Liver (tissue), 9 donors: Measurements from ENCODE around the gene ATP1B2. TPM values are rescaled to one million over a fixed set of nuclear protein-coding genes. Genes with fewer than 3 reads are reported as not detected.

Experiments used
- DNase-seq: peaks from one replicate; pipeline ENCODE4 v3.0.0-alpha.2; 2017; ENCODE audit warnings: low spot score
- H3K27ac ChIP-seq, 2 donors: one replicate each; pipeline ENCODE4 v1.7.0; 2013; ENCODE audit warnings: inconsistent platforms in 2 of 2, low read length in 2 of 2, control low read depth in 1 of 2, low read depth in 1 of 2, mild to moderate bottlenecking in 1 of 2
- H3K27me3 ChIP-seq, 4 donors: one replicate each; pipeline versions ENCODE4 v1.6.1 to v1.7.0; 2013; ENCODE audit warnings: low read length in 3 of 4, inconsistent platforms in 1 of 4, mild to moderate bottlenecking in 1 of 4, moderate library complexity in 1 of 4; ENCODE audit not compliant: control insufficient read depth in 4 of 4, insufficient read depth in 4 of 4
- H3K36me3 ChIP-seq, 4 donors: one replicate each; pipeline versions ENCODE4 v1.6.1 to v1.7.0; 2013; ENCODE audit warnings: low read length in 3 of 4, mild to moderate bottlenecking in 3 of 4, low read depth in 1 of 4, moderate library complexity in 1 of 4; ENCODE audit not compliant: control insufficient read depth in 4 of 4, insufficient read depth in 3 of 4
- H3K4me1 ChIP-seq, 4 donors: one replicate each; pipeline versions ENCODE4 v1.6.1 to v1.7.0; 2013; ENCODE audit warnings: low read length in 3 of 4, mild to moderate bottlenecking in 3 of 4, moderate library complexity in 1 of 4; ENCODE audit not compliant: control insufficient read depth in 4 of 4, insufficient read depth in 4 of 4
- H3K4me3 ChIP-seq, 3 donors: one replicate each; pipeline versions ENCODE4 v1.6.1 to v1.7.0; 2013; ENCODE audit warnings: low read length in 3 of 3, control low read depth in 1 of 3, low read depth in 1 of 3, mild to moderate bottlenecking in 1 of 3
- H3K9ac ChIP-seq, 2 donors: one replicate each; pipeline ENCODE4 v1.7.0; 2013; ENCODE audit warnings: low read length in 2 of 2, mild to moderate bottlenecking in 2 of 2, moderate library complexity in 2 of 2, control low read depth in 1 of 2, low read depth in 1 of 2
- H3K9me3 ChIP-seq, 4 donors: one replicate each; pipeline versions ENCODE4 v1.6.1 to v1.7.0; 2013; ENCODE audit warnings: low read length in 3 of 4; ENCODE audit not compliant: control insufficient read depth in 4 of 4
- EGR1 ChIP-seq, 2 donors: IDR thresholded peaks; 2 replicates each; pipeline ENCODE4 v1.6.1; 2016 to 2018; ENCODE audit warnings: antibody characterized with exemption in 2 of 2, low read depth in 2 of 2
- FOXA1 ChIP-seq: IDR thresholded peaks from 2 replicates; pipeline ENCODE4 v1.6.1; 2016; ENCODE audit warnings: antibody characterized with exemption
- FOXA2 ChIP-seq: IDR thresholded peaks from 2 replicates; pipeline ENCODE4 v1.6.1; 2016; ENCODE audit warnings: antibody characterized with exemption
- GABPA ChIP-seq, 2 donors: IDR thresholded peaks in 1 of 2; conservative IDR thresholded peaks in 1 of 2; 2 replicates each; pipeline ENCODE4 v1.6.1; 2016; ENCODE audit warnings: antibody characterized with exemption in 2 of 2, mild to moderate bottlenecking in 1 of 2, moderate library complexity in 1 of 2
- HNF4A ChIP-seq, 2 donors: conservative IDR thresholded peaks; 2 replicates each; pipeline ENCODE4 v1.6.1; 2016; ENCODE audit warnings: antibody characterized with exemption in 2 of 2, mild to moderate bottlenecking in 2 of 2
- HNF4G ChIP-seq: IDR thresholded peaks from 2 replicates; pipeline ENCODE4 v1.6.1; 2016; ENCODE audit warnings: antibody characterized with exemption
- JUND ChIP-seq, 2 donors: IDR thresholded peaks; 2 replicates each; pipeline ENCODE4 v1.6.1; 2016; ENCODE audit warnings: antibody characterized with exemption in 2 of 2
- NR2F2 ChIP-seq: IDR thresholded peaks from 2 replicates; pipeline ENCODE4 v1.6.1; 2016; ENCODE audit warnings: antibody characterized with exemption
- RAD21 ChIP-seq, 2 donors: IDR thresholded peaks; 2 replicates each; pipeline ENCODE4 v1.6.1; 2016; ENCODE audit warnings: antibody characterized with exemption in 2 of 2, mild to moderate bottlenecking in 2 of 2
- RXRA ChIP-seq, 2 donors: IDR thresholded peaks; 2 replicates each; pipeline ENCODE4 v1.6.1; 2017 to 2018; ENCODE audit warnings: antibody characterized with exemption in 2 of 2, mild to moderate bottlenecking in 1 of 2
- SP1 ChIP-seq: IDR thresholded peaks from 2 replicates; pipeline ENCODE4 v1.6.1; 2018; ENCODE audit warnings: antibody characterized with exemption, mild to moderate bottlenecking
- TAF1 ChIP-seq: conservative IDR thresholded peaks from 2 replicates; pipeline ENCODE4 v1.6.1; 2016; ENCODE audit warnings: antibody characterized with exemption, mild to moderate bottlenecking
- YY1 ChIP-seq: IDR thresholded peaks from 2 replicates; pipeline ENCODE4 v1.6.1; 2016; ENCODE audit warnings: antibody characterized with exemption, mild to moderate bottlenecking
- WGBS: extraction: QIAGEN DNeasy Blood & Tissue Kit; methylation state at CpG from one replicate; pipeline ENCODE4 v1.1.7; 2013; 5-methylcytosine and 5-hydroxymethylcytosine counted together
- polyA plus RNA-seq, 2 donors: library from polyadenylated mRNA; stranded (reverse) in 1 of 2; unstranded in 1 of 2; fragments of 200-250 nt in 1 of 2; fragments of >200 nt in 1 of 2; fragmentation: Nextera tagmentation in 1 of 2; extraction: Ambion mirVana in 1 of 2; gene quantifications; one replicate each; pipeline versions ENCODE4 v1.2.1 to v1.2.3, GENCODE V29; 2013 to 2015
- total RNA-seq, 2 donors: library from RNA; depleted of rRNA; stranded (reverse); fragments of >200 nt; gene quantifications; one replicate each; pipeline ENCODE4 v1.2.3, GENCODE V29; 2014
- TF ChIP-seq, protein P1 (sequence below): IDR thresholded peaks from 2 replicates; pipeline ENCODE4 v1.6.1; 2016; ENCODE audit warnings: antibody characterized with exemption
- TF ChIP-seq, protein P2 (sequence below): IDR thresholded peaks from 2 replicates; pipeline ENCODE4 v1.6.1; 2016; ENCODE audit warnings: antibody characterized with exemption
- TF ChIP-seq, protein P3 (sequence below): IDR thresholded peaks from 2 replicates; pipeline ENCODE4 v1.6.1; 2016; ENCODE audit warnings: antibody characterized with exemption
- TF ChIP-seq, protein P4 (sequence below): IDR thresholded peaks from 2 replicates; pipeline ENCODE4 v1.6.1; 2016; ENCODE audit warnings: antibody characterized with exemption, mild to moderate bottlenecking
- TF ChIP-seq, protein P5 (sequence below): fragments of 150-350 bp; IDR thresholded peaks from 2 replicates; pipeline ENCODE4 v1.5.1; 2017; ENCODE audit warnings: improper control_type of control experiment, low read depth, low read length; ENCODE audit not compliant: missing input control
- donor health status: healthy.
- donor health status: healthy.
- donor health status: healthy.
- donor health status: healthy.
- donor health status: healthy.

Gene ATP1B2
- total and polyA plus RNA-seq, 4 donors, result 0.33 to 8.3 (median 2.0) TPM

DNA sequence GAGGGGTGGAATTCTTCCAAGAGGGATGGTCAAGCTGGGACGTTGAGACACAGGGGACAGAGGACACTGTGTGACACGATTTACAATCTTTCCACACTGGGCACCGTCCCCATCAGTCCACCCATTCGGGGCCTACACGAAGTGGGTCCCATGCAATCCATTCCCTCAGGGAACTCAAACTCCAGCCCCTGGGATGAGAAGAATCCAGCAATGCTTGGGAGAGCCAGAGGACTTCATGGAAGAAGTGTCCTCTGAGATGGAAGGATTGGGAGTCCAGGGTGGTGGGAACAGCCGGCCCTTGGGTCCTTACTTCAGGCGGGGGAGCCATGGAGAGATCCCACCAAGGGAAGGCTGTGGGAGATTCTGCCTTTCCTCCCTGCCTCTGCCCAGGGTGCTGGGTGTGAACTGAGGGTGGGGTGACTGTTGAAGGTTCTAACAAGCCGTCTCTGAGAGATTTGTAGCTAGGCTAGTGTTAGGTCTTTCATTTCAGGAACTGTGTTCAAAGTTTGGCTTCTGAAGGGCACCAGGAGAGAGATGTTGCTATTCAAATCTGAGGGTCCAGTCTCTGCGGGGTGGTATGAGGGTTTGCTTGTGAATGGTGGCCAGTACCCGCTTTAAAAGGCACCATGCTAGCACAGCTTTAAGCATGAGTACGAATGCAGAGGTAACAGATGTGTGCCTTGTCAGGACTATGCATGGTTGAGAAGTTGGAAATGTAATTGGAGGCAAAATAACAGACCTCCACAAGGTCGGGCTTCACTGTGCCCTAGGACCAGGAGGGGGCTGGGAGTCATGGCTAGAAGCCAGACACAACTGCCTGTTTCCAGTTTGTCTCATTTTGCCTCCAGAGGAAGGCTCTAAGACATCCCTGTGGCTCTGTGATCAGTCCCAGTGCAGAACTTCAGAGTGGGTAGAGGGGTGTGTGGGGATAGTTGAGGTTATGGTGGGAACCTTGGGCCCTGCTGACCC is 1.9 kb downstream of the ATP1B2 start:
- Histone ChIP-seq H3K9ac (no peak overlapping the region), H3K9me3 (no peaks in the 10 kb centered on the region), H3K4me1 (peaks cover 4 to 18% (median 9%) of the 10 kb centered on the region in 4 donors), H3K36me3 (no peaks in the 10 kb centered on the region), H3K4me3 (no peak overlapping the region), H3K27me3 (no peaks in the 10 kb centered on the region), H3K27ac (no peak overlapping the region)
- no peak for DNase-seq
- 75% methylated on average over 12 of the region's 12 CpGs for WGBS
- TF ChIP-seq FOXA2 (no peak), HNF4A (conservative IDR thresholded peaks at IDR 0.05) (no peak), EGR1 (IDR thresholded peaks at IDR 0.05; ENCODE audit: low read depth in 2 of 2) (no peak), FOXA1 (no peak), HNF4G (no peak), RXRA (IDR thresholded peaks at IDR 0.05) (no peak), TAF1 (no peak), SP1 (no peak), RAD21 (IDR thresholded peaks at IDR 0.05) (no peak), NR2F2 (no peak)
- TF ChIP-seq, protein P1, sequence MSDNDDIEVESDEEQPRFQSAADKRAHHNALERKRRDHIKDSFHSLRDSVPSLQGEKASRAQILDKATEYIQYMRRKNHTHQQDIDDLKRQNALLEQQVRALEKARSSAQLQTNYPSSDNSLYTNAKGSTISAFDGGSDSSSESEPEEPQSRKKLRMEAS, result no peak
- TF ChIP-seq, protein P2, sequence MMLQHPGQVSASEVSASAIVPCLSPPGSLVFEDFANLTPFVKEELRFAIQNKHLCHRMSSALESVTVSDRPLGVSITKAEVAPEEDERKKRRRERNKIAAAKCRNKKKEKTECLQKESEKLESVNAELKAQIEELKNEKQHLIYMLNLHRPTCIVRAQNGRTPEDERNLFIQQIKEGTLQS, result no peak

DNA sequence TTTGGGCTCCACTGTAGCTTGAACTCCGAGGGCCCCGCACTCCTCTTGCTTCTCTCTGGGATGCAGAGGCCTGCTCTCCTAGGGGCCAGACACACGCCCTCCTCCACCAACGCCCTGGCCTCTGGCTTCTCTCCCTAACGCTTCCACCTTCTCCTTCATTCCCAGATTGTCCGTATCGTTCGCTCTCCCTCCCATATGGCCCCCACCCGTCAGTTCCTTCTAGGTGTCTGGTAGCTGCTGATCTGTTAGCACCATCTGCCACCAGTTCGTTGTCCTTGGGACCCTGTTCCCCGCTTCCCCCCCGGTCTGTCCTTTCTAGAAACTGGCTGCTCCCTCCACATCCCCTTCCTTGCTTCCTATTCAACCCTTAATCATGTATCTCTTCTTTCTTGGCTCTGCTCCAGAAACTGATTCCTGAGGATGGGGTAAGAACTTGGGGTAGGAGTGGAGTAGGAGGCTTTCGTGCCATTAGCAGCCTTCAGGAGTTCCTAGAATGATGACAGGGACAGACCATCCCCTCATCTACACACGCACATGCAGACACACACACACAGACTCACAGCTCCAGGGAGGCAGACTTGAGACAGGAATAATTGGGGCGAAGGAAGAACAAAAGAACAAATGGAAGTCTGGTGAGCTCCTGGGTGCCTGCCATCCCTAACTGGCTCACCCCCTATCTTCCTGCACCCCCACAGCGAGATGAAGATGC is 4.3 kb downstream of the ATP1B2 start:
- 89% methylated on average over 16 of the region's 16 CpGs for WGBS
- Histone ChIP-seq H3K4me1 (peaks cover 4 to 17% (median 9%) of the 10 kb centered on the region in 4 donors), H3K27me3 (no peaks in the 10 kb centered on the region), H3K27ac (no peak overlapping the region), H3K9ac (no peak overlapping the region), H3K9me3 (no peaks in the 10 kb centered on the region), H3K36me3 (no peaks in the 10 kb centered on the region), H3K4me3 (no peak overlapping the region)
- TF ChIP-seq, protein P3, sequence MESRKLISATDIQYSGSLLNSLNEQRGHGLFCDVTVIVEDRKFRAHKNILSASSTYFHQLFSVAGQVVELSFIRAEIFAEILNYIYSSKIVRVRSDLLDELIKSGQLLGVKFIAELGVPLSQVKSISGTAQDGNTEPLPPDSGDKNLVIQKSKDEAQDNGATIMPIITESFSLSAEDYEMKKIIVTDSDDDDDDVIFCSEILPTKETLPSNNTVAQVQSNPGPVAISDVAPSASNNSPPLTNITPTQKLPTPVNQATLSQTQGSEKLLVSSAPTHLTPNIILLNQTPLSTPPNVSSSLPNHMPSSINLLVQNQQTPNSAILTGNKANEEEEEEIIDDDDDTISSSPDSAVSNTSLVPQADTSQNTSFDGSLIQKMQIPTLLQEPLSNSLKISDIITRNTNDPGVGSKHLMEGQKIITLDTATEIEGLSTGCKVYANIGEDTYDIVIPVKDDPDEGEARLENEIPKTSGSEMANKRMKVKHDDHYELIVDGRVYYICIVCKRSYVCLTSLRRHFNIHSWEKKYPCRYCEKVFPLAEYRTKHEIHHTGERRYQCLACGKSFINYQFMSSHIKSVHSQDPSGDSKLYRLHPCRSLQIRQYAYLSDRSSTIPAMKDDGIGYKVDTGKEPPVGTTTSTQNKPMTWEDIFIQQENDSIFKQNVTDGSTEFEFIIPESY, result no peak
- no peak for TF ChIP-seq FOXA1
- TF ChIP-seq NR2F2, result no peak
- no peak for TF ChIP-seq TAF1
- TF ChIP-seq JUND (IDR thresholded peaks at IDR 0.05), result no peak
- no peak for TF ChIP-seq HNF4G
- TF ChIP-seq, protein P4, sequence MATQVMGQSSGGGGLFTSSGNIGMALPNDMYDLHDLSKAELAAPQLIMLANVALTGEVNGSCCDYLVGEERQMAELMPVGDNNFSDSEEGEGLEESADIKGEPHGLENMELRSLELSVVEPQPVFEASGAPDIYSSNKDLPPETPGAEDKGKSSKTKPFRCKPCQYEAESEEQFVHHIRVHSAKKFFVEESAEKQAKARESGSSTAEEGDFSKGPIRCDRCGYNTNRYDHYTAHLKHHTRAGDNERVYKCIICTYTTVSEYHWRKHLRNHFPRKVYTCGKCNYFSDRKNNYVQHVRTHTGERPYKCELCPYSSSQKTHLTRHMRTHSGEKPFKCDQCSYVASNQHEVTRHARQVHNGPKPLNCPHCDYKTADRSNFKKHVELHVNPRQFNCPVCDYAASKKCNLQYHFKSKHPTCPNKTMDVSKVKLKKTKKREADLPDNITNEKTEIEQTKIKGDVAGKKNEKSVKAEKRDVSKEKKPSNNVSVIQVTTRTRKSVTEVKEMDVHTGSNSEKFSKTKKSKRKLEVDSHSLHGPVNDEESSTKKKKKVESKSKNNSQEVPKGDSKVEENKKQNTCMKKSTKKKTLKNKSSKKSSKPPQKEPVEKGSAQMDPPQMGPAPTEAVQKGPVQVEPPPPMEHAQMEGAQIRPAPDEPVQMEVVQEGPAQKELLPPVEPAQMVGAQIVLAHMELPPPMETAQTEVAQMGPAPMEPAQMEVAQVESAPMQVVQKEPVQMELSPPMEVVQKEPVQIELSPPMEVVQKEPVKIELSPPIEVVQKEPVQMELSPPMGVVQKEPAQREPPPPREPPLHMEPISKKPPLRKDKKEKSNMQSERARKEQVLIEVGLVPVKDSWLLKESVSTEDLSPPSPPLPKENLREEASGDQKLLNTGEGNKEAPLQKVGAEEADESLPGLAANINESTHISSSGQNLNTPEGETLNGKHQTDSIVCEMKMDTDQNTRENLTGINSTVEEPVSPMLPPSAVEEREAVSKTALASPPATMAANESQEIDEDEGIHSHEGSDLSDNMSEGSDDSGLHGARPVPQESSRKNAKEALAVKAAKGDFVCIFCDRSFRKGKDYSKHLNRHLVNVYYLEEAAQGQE, result no peak
- TF ChIP-seq GABPA (IDR thresholded peaks at IDR 0.05 in 1 of 2, conservative IDR thresholded peaks at IDR 0.05 in 1 of 2), result no peak
- no peak for TF ChIP-seq FOXA2
- no peak for TF ChIP-seq RXRA (IDR thresholded peaks at IDR 0.05)
- TF ChIP-seq YY1, result no peak
- TF ChIP-seq, protein P1, result no peak
- TF ChIP-seq, protein P2, result no peak
- TF ChIP-seq SP1, result no peak
- no peak for TF ChIP-seq HNF4A (conservative IDR thresholded peaks at IDR 0.05)
- TF ChIP-seq EGR1 (IDR thresholded peaks at IDR 0.05; ENCODE audit: low read depth in 2 of 2), result no peak
- TF ChIP-seq, protein P5, sequence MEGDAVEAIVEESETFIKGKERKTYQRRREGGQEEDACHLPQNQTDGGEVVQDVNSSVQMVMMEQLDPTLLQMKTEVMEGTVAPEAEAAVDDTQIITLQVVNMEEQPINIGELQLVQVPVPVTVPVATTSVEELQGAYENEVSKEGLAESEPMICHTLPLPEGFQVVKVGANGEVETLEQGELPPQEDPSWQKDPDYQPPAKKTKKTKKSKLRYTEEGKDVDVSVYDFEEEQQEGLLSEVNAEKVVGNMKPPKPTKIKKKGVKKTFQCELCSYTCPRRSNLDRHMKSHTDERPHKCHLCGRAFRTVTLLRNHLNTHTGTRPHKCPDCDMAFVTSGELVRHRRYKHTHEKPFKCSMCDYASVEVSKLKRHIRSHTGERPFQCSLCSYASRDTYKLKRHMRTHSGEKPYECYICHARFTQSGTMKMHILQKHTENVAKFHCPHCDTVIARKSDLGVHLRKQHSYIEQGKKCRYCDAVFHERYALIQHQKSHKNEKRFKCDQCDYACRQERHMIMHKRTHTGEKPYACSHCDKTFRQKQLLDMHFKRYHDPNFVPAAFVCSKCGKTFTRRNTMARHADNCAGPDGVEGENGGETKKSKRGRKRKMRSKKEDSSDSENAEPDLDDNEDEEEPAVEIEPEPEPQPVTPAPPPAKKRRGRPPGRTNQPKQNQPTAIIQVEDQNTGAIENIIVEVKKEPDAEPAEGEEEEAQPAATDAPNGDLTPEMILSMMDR, result no peak
- DNase-seq, result no peak
